Liver (tissue), 9 donors: ENCODE data around the gene ACSL1. TPM values are rescaled to one million over a fixed set of nuclear protein-coding genes. Genes with fewer than 3 reads are reported as not detected.

Experiments
- DNase-seq: peaks from one replicate; pipeline ENCODE4 v3.0.0-alpha.2; 2017; ENCODE audit warnings: low spot score
- H3K27ac ChIP-seq, 2 donors: one replicate each; pipeline ENCODE4 v1.7.0; 2013; ENCODE audit warnings: inconsistent platforms in 2 of 2, low read length in 2 of 2, control low read depth in 1 of 2, low read depth in 1 of 2, mild to moderate bottlenecking in 1 of 2
- H3K27me3 ChIP-seq, 4 donors: one replicate each; pipeline versions ENCODE4 v1.6.1 to v1.7.0; 2013; ENCODE audit warnings: low read length in 3 of 4, inconsistent platforms in 1 of 4, mild to moderate bottlenecking in 1 of 4, moderate library complexity in 1 of 4; ENCODE audit not compliant: control insufficient read depth in 4 of 4, insufficient read depth in 4 of 4
- H3K36me3 ChIP-seq, 4 donors: one replicate each; pipeline versions ENCODE4 v1.6.1 to v1.7.0; 2013; ENCODE audit warnings: low read length in 3 of 4, mild to moderate bottlenecking in 3 of 4, low read depth in 1 of 4, moderate library complexity in 1 of 4; ENCODE audit not compliant: control insufficient read depth in 4 of 4, insufficient read depth in 3 of 4
- H3K4me1 ChIP-seq, 4 donors: one replicate each; pipeline versions ENCODE4 v1.6.1 to v1.7.0; 2013; ENCODE audit warnings: low read length in 3 of 4, mild to moderate bottlenecking in 3 of 4, moderate library complexity in 1 of 4; ENCODE audit not compliant: control insufficient read depth in 4 of 4, insufficient read depth in 4 of 4
- H3K4me3 ChIP-seq, 3 donors: one replicate each; pipeline versions ENCODE4 v1.6.1 to v1.7.0; 2013; ENCODE audit warnings: low read length in 3 of 3, control low read depth in 1 of 3, low read depth in 1 of 3, mild to moderate bottlenecking in 1 of 3
- H3K9ac ChIP-seq, 2 donors: one replicate each; pipeline ENCODE4 v1.7.0; 2013; ENCODE audit warnings: low read length in 2 of 2, mild to moderate bottlenecking in 2 of 2, moderate library complexity in 2 of 2, control low read depth in 1 of 2, low read depth in 1 of 2
- H3K9me3 ChIP-seq, 4 donors: one replicate each; pipeline versions ENCODE4 v1.6.1 to v1.7.0; 2013; ENCODE audit warnings: low read length in 3 of 4; ENCODE audit not compliant: control insufficient read depth in 4 of 4
- ATF3 ChIP-seq: IDR thresholded peaks from 2 replicates; pipeline ENCODE4 v1.6.1; 2016; ENCODE audit warnings: antibody characterized with exemption
- CTCF ChIP-seq: fragments of 150-350 bp; IDR thresholded peaks from 2 replicates; pipeline ENCODE4 v1.5.1; 2017; ENCODE audit warnings: improper control_type of control experiment, low read depth, low read length; ENCODE audit not compliant: missing input control
- EGR1 ChIP-seq, 2 donors: IDR thresholded peaks; 2 replicates each; pipeline ENCODE4 v1.6.1; 2016 to 2018; ENCODE audit warnings: antibody characterized with exemption in 2 of 2, low read depth in 2 of 2
- FOXA1 ChIP-seq: IDR thresholded peaks from 2 replicates; pipeline ENCODE4 v1.6.1; 2016; ENCODE audit warnings: antibody characterized with exemption
- FOXA2 ChIP-seq: IDR thresholded peaks from 2 replicates; pipeline ENCODE4 v1.6.1; 2016; ENCODE audit warnings: antibody characterized with exemption
- GABPA ChIP-seq, 2 donors: IDR thresholded peaks in 1 of 2; conservative IDR thresholded peaks in 1 of 2; 2 replicates each; pipeline ENCODE4 v1.6.1; 2016; ENCODE audit warnings: antibody characterized with exemption in 2 of 2, mild to moderate bottlenecking in 1 of 2, moderate library complexity in 1 of 2
- HNF4A ChIP-seq, 2 donors: conservative IDR thresholded peaks; 2 replicates each; pipeline ENCODE4 v1.6.1; 2016; ENCODE audit warnings: antibody characterized with exemption in 2 of 2, mild to moderate bottlenecking in 2 of 2
- HNF4G ChIP-seq: IDR thresholded peaks from 2 replicates; pipeline ENCODE4 v1.6.1; 2016; ENCODE audit warnings: antibody characterized with exemption
- JUND ChIP-seq, 2 donors: IDR thresholded peaks; 2 replicates each; pipeline ENCODE4 v1.6.1; 2016; ENCODE audit warnings: antibody characterized with exemption in 2 of 2
- MAX ChIP-seq: IDR thresholded peaks from 2 replicates; pipeline ENCODE4 v1.6.1; 2016; ENCODE audit warnings: antibody characterized with exemption
- NR2F2 ChIP-seq: IDR thresholded peaks from 2 replicates; pipeline ENCODE4 v1.6.1; 2016; ENCODE audit warnings: antibody characterized with exemption
- RAD21 ChIP-seq, 2 donors: IDR thresholded peaks; 2 replicates each; pipeline ENCODE4 v1.6.1; 2016; ENCODE audit warnings: antibody characterized with exemption in 2 of 2, mild to moderate bottlenecking in 2 of 2
- REST ChIP-seq: IDR thresholded peaks from 2 replicates; pipeline ENCODE4 v1.6.1; 2016; ENCODE audit warnings: antibody characterized with exemption, mild to moderate bottlenecking
- RXRA ChIP-seq, 2 donors: IDR thresholded peaks; 2 replicates each; pipeline ENCODE4 v1.6.1; 2017 to 2018; ENCODE audit warnings: antibody characterized with exemption in 2 of 2, mild to moderate bottlenecking in 1 of 2
- TAF1 ChIP-seq: conservative IDR thresholded peaks from 2 replicates; pipeline ENCODE4 v1.6.1; 2016; ENCODE audit warnings: antibody characterized with exemption, mild to moderate bottlenecking
- YY1 ChIP-seq: IDR thresholded peaks from 2 replicates; pipeline ENCODE4 v1.6.1; 2016; ENCODE audit warnings: antibody characterized with exemption, mild to moderate bottlenecking
- ZBTB33 ChIP-seq: IDR thresholded peaks from 2 replicates; pipeline ENCODE4 v1.6.1; 2016; ENCODE audit warnings: antibody characterized with exemption
- WGBS: extraction: QIAGEN DNeasy Blood & Tissue Kit; methylation state at CpG from one replicate; pipeline ENCODE4 v1.1.7; 2013; 5-methylcytosine and 5-hydroxymethylcytosine counted together
- polyA plus RNA-seq, 2 donors: library from polyadenylated mRNA; stranded (reverse) in 1 of 2; unstranded in 1 of 2; fragments of 200-250 nt in 1 of 2; fragments of >200 nt in 1 of 2; fragmentation: Nextera tagmentation in 1 of 2; extraction: Ambion mirVana in 1 of 2; gene quantifications; one replicate each; pipeline versions ENCODE4 v1.2.1 to v1.2.3, GENCODE V29; 2013 to 2015
- total RNA-seq, 2 donors: library from RNA; depleted of rRNA; stranded (reverse); fragments of >200 nt; gene quantifications; one replicate each; pipeline ENCODE4 v1.2.3, GENCODE V29; 2014
- donor health status: healthy.
- donor health status: healthy.
- donor health status: healthy.
- donor health status: healthy.
- donor health status: healthy.

The ACSL1 gene
- total and polyA plus RNA-seq, 4 donors: 210 to 2,226 (median 878) TPM

- peak overlapping the region; percentile 67 to 79 for H3K9ac ChIP-seq
Observed at GRCh38 chr4:184801781-184802696, 23.7 kb downstream of the ACSL1 start.

DNA sequence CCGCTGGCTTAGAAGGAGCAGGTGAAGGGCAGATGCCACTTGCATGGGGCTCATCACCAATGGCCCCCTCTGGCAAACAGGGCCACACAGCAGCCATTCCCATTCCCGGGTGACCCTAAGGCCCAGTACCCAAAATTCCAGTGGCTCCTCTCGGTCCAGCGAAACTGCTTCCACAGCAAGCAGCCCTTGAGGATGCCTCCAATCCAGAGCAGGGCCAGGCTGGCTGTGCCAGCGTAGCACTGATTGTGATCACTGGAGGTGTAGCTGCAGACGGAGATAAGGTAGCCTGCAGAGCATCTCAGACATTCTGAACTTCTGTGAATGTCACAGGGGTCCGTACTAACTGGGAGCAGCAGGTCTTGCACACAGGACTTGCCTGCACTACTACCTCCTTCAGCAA, 27.3 kb downstream of the ACSL1 start:
- Histone ChIP-seq H3K9me3 (no peaks in the 10 kb centered on the region), H3K9ac (no peak overlapping the region), H3K27ac (no peak overlapping the region), H3K4me1 (peaks cover 6 to 88% (median 64%) of the 10 kb centered on the region in 4 donors), H3K4me3 (no peak overlapping the region), H3K36me3 (peaks cover 9 to 73% (median 59%) of the 10 kb centered on the region in 4 donors), H3K27me3 (no peaks in the 10 kb centered on the region)
- WGBS: 89% methylated on average over 7 of the region's 7 CpGs
- no peak for DNase-seq
- TF ChIP-seq EGR1 (IDR thresholded peaks at IDR 0.05; ENCODE audit: low read depth in 2 of 2): no peak
- no peak for TF ChIP-seq FOXA1
- TF ChIP-seq ZBTB33: no peak
- TF ChIP-seq JUND (IDR thresholded peaks at IDR 0.05): no peak
- no peak for TF ChIP-seq MAX
- TF ChIP-seq TAF1: no peak
- TF ChIP-seq ATF3: no peak
- TF ChIP-seq YY1: no peak
- TF ChIP-seq RXRA (IDR thresholded peaks at IDR 0.05): no peak
- no peak for TF ChIP-seq HNF4A (conservative IDR thresholded peaks at IDR 0.05)
- TF ChIP-seq CTCF: no peak
- TF ChIP-seq FOXA2: no peak
- TF ChIP-seq HNF4G: no peak
- no peak for TF ChIP-seq RAD21 (IDR thresholded peaks at IDR 0.05)
- TF ChIP-seq REST: no peak
- TF ChIP-seq NR2F2: no peak
- no peak for TF ChIP-seq GABPA (IDR thresholded peaks at IDR 0.05 in 1 of 2, conservative IDR thresholded peaks at IDR 0.05 in 1 of 2)

More at GRCh38 chr4:184801781-184802696, 23.7 kb downstream of the ACSL1 start:
- 40% methylated on average over 10 of the region's 10 CpGs for WGBS
- Histone ChIP-seq H3K36me3 (peaks cover 6 to 49% (median 40%) of the 10 kb centered on the region in 4 donors), H3K27ac (peak overlapping the region; percentile 15 to 58), H3K9me3 (no peaks in the 10 kb centered on the region), H3K4me1 (peaks cover 6 to 75% (median 48%) of the 10 kb centered on the region in 4 donors), H3K27me3 (no peaks in the 10 kb centered on the region), H3K4me3 (peak overlapping the region; percentile 34 to 88 (median 52))
- no peak for DNase-seq
- TF ChIP-seq RAD21 (IDR thresholded peaks at IDR 0.05) (no peak), HNF4A (conservative IDR thresholded peaks at IDR 0.05) (no peak), JUND (IDR thresholded peaks at IDR 0.05) (no peak), RXRA (IDR thresholded peaks at IDR 0.05) (no peak), FOXA1 (no peak), ZBTB33 (no peak), FOXA2 (no peak), EGR1 (IDR thresholded peaks at IDR 0.05; ENCODE audit: low read depth in 2 of 2) (no peak), NR2F2 (no peak)
